RWPE1 (cell line): Measurements from ENCODE around the gene TAS2R41.
A peak's percentile ranks its signal among the peaks of the same experiment; 100 is the strongest.
"Not testable (repeated sequence)": the region's sequence is repeated elsewhere in the genome, so short reads cannot be mapped to it uniquely, and the experiment has no call there.

Source experiments
- CTCF ChIA-PET: fragments of 350-600 bp; sonication (Branson Sonifier 250); formaldehyde crosslinking; extraction: SDS; loops from one replicate; lab custom pipeline; 2021; lab: Yijun Ruan, JAX
- POLR2A ChIA-PET: fragments of 400-600 bp; formaldehyde crosslinking; extraction: SDS; loops from one replicate; lab custom pipeline; 2020; ENCODE audit warnings: antibody characterized with exemption; ENCODE audit not compliant: low non-redundant PET; lab: Yijun Ruan, JAX
- DNase-seq: peaks from one replicate; pipeline ENCODE4 v3.0.0; 2012; ENCODE audit warnings: low spot score
- H3K27ac ChIP-seq: fragments of 450-650 bp; 2 replicates; pipeline ENCODE4 v1.5.1; 2017
- TF ChIP-seq, protein P1 (sequence below): fragments of 450-650 bp; conservative IDR thresholded peaks from 2 replicates; pipeline ENCODE4 v1.5.1; 2017; ENCODE audit warnings: low read depth, mild to moderate bottlenecking

The TAS2R41 gene

DNA sequence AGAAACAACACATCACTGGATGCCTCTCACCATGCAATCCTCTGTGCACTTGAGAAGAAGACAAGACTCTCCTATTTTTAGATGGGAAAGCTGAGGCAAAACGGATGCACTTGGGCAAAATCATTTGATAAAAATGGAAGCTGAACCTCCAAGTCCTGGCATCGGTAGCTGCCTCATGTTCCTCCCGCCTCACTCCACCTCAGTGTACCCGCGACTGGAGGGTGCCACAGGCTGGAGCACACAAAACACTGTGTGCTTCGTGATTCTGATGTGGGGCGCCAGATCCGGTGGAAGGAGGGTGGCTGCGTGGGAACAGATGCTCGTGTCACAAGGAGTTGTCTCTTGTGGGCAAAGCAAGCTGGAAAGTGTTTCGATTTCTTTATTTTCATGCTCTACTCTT lies 41.3 kb downstream of the TAS2R41 start:
- ChIA-PET CTCF (no interaction called here), POLR2A (no interaction called here)
- H3K27ac ChIP-seq: peak overlapping the region; percentile 73
- TF ChIP-seq, protein P1, sequence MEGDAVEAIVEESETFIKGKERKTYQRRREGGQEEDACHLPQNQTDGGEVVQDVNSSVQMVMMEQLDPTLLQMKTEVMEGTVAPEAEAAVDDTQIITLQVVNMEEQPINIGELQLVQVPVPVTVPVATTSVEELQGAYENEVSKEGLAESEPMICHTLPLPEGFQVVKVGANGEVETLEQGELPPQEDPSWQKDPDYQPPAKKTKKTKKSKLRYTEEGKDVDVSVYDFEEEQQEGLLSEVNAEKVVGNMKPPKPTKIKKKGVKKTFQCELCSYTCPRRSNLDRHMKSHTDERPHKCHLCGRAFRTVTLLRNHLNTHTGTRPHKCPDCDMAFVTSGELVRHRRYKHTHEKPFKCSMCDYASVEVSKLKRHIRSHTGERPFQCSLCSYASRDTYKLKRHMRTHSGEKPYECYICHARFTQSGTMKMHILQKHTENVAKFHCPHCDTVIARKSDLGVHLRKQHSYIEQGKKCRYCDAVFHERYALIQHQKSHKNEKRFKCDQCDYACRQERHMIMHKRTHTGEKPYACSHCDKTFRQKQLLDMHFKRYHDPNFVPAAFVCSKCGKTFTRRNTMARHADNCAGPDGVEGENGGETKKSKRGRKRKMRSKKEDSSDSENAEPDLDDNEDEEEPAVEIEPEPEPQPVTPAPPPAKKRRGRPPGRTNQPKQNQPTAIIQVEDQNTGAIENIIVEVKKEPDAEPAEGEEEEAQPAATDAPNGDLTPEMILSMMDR: no peak
- DNase-seq: no peak

DNA sequence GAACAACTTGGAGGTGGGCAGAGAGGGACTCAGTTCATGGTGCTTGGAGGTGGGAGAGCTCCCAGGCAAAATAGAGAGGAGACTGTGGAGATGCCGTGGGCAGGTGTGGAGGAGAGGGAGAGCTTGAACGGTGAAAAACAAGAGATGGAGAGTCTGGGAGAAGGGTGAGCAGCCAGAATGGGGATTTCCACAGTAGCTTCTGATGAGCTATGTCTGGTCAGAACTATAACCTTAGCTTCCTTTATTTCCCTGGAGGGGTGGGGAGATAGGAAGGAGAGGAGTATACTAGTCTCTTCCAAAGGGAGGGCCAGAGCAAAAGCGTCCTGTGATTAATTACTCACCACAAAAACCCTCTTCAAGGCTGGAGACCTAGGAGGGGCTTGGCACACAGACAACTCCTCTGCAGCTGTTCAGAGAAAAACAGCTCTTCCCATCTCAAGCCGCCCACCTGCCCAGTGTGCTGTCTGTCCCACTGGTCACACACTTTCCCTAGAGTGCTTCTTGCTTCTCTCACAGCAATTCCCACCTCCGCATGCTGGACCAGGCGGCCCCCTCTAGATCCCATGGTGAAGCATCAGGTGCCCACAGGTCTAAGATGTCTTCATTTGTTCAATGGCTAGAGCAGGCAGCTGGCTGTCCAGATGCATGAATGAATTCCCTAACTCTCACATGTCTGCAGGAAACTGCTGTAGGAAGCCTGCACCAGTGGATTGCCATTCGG lies 41.9 kb downstream of the TAS2R41 start:
- peak overlapping the region; percentile 73 for H3K27ac ChIP-seq
- DNase-seq: no peak
- TF ChIP-seq, protein P1: no peak
- CTCF ChIA-PET: interaction anchor here (0.5 kb wide), 1 partner anchor 259 kb away, joined by 4 read pairs; no protein-coding TSS in a partner anchor
- POLR2A ChIA-PET: no interaction called here

- H3K27ac ChIP-seq, DNase-seq, POLR2A ChIA-PET, CTCF ChIA-PET: not testable (repeated sequence)
Measured at GRCh38 chr7:143522309-143522916, 44.7 kb downstream of the TAS2R41 start.
